Raji (cell line): ENCODE data around the gene USP17L29.
"Not testable (repeated sequence)": the region's sequence is repeated elsewhere in the genome, so short reads cannot be mapped to it uniquely, and the experiment has no call there.

Experiments used
- POLR2A ChIP-seq: IDR thresholded peaks from 2 replicates; pipeline ENCODE4 v1.6.1; 2011; ENCODE audit warnings: low read depth, low read length, control low read depth; ENCODE audit not compliant: insufficient read depth

Gene USP17L29, protein sequence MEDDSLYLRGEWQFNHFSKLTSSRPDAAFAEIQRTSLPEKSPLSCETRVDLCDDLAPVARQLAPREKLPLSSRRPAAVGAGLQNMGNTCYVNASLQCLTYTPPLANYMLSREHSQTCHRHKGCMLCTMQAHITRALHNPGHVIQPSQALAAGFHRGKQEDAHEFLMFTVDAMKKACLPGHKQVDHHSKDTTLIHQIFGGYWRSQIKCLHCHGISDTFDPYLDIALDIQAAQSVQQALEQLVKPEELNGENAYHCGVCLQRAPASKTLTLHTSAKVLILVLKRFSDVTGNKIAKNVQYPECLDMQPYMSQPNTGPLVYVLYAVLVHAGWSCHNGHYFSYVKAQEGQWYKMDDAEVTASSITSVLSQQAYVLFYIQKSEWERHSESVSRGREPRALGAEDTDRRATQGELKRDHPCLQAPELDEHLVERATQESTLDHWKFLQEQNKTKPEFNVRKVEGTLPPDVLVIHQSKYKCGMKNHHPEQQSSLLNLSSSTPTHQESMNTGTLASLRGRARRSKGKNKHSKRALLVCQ

DNA sequence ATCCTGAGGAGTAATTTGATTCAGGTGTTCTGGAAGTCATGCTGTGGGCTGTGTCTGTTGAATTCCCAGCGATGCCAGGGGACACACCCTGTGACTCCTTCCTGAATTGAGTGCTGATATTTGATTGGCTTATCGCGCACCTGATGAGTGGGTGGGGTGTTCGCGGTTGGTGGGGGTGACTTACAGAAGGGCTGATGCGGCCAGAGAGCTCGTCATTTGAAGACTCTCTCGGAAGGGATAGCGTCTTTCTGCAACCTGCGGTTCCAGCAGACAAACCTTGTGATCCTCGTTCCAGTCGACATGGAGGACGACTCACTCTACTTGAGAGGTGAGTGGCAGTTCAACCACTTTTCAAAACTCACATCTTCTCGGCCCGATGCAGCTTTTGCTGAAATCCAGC is at the start of gene USP17L29:
TSS of gene USP17L29 (plus strand) at position 301 of the 400 bp plus-strand sequence. CDS start at position 301, 0 bp downstream.
- TF ChIP-seq POLR2A = not testable (repeated sequence)

DNA sequence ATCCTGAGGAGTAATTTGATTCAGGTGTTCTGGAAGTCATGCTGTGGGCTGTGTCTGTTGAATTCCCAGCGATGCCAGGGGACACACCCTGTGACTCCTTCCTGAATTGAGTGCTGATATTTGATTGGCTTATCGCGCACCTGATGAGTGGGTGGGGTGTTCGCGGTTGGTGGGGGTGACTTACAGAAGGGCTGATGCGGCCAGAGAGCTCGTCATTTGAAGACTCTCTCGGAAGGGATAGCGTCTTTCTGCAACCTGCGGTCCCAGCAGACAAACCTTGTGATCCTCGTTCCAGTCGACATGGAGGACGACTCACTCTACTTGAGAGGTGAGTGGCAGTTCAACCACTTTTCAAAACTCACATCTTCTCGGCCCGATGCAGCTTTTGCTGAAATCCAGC is 28.6 kb upstream of the USP17L29 start, which contains the start of gene USP17L24:
TSS of gene USP17L24 (plus strand) at position 301 of the 400 bp plus-strand sequence. CDS start at position 301, 0 bp downstream.
- not testable (repeated sequence) for TF ChIP-seq POLR2A

DNA sequence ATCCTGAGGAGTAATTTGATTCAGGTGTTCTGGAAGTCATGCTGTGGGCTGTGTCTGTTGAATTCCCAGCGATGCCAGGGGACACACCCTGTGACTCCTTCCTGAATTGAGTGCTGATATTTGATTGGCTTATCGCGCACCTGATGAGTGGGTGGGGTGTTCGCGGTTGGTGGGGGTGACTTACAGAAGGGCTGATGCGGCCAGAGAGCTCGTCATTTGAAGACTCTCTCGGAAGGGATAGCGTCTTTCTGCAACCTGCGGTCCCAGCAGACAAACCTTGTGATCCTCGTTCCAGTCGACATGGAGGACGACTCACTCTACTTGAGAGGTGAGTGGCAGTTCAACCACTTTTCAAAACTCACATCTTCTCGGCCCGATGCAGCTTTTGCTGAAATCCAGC is 23.8 kb upstream of the USP17L29 start, which contains the start of gene USP17L25:
TSS of gene USP17L25 (plus strand) at position 301 of the 400 bp plus-strand sequence. CDS start at position 301, 0 bp downstream.
- TF ChIP-seq POLR2A = not testable (repeated sequence)

DNA sequence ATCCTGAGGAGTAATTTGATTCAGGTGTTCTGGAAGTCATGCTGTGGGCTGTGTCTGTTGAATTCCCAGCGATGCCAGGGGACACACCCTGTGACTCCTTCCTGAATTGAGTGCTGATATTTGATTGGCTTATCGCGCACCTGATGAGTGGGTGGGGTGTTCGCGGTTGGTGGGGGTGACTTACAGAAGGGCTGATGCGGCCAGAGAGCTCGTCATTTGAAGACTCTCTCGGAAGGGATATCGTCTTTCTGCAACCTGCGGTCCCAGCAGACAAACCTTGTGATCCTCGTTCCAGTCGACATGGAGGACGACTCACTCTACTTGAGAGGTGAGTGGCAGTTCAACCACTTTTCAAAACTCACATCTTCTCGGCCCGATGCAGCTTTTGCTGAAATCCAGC is 19.1 kb upstream of the USP17L29 start, which contains the start of gene USP17L26:
TSS of gene USP17L26 (plus strand) at position 301 of the 400 bp plus-strand sequence. CDS start at position 301, 0 bp downstream.
- not testable (repeated sequence) for TF ChIP-seq POLR2A

DNA sequence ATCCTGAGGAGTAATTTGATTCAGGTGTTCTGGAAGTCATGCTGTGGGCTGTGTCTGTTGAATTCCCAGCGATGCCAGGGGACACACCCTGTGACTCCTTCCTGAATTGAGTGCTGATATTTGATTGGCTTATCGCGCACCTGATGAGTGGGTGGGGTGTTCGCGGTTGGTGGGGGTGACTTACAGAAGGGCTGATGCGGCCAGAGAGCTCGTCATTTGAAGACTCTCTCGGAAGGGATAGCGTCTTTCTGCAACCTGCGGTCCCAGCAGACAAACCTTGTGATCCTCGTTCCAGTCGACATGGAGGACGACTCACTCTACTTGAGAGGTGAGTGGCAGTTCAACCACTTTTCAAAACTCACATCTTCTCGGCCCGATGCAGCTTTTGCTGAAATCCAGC is 14.3 kb upstream of the USP17L29 start, which contains the start of gene USP17L5:
TSS of gene USP17L5 (plus strand) at position 301 of the 400 bp plus-strand sequence. CDS start at position 301, 0 bp downstream.
- TF ChIP-seq POLR2A = not testable (repeated sequence)

- TF ChIP-seq POLR2A = not testable (repeated sequence)
These were observed 9.6 kb upstream of the USP17L29 start, which contains the start of gene USP17L27 for GRCh38 chr4:9343848-9344247. Gene USP17L27, plus strand, starts transcription at chr4:9344148. Its CDS starts 0 bp downstream, at chr4:9344148.

DNA sequence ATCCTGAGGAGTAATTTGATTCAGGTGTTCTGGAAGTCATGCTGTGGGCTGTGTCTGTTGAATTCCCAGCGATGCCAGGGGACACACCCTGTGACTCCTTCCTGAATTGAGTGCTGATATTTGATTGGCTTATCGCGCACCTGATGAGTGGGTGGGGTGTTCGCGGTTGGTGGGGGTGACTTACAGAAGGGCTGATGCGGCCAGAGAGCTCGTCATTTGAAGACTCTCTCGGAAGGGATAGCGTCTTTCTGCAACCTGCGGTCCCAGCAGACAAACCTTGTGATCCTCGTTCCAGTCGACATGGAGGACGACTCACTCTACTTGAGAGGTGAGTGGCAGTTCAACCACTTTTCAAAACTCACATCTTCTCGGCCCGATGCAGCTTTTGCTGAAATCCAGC is 4.8 kb upstream of the USP17L29 start, which contains the start of gene USP17L28:
TSS of gene USP17L28 (plus strand) at position 301 of the 400 bp plus-strand sequence. CDS start at position 301, 0 bp downstream.
- TF ChIP-seq POLR2A = not testable (repeated sequence)

GRCh38 chr4:9362829-9363228 is 9.4 kb downstream of the USP17L29 start, which contains the start of gene USP17L30:
Gene USP17L30, plus strand, starts transcription at chr4:9363129. Its CDS starts 0 bp downstream, at chr4:9363129.
- not testable (repeated sequence) for TF ChIP-seq POLR2A

DNA sequence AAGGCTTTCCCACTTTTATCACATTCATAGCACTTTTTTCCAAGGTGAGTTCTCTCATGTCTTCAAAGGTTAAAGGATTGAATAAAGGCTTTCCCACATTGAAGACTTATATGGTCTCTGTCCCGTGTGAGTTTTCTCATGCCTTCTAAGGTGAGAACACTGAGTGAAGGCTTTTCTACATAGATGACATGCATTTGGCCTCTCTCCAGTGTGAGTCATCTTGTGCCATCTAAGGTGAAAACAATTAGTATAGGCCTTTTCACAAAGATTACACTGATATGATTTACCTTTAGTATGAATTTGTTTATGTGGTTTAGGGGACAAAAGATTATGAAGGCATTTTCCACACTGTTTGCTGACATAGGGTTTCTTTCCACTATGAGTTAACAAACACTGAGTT is 30.7 kb downstream of the USP17L29 start:
- TF ChIP-seq POLR2A = no peak
